NCI-H345 treated with DMSO at 0.1 percent for 48 hours (cell line): ENCODE results near the gene RPN2.

Experiments used
- DNase-seq: peaks from one replicate; lab custom pipeline; 2025; ENCODE audit not compliant: unreplicated experiment; lab: John Stamatoyannopoulos, UW

The RPN2 gene

DNA sequence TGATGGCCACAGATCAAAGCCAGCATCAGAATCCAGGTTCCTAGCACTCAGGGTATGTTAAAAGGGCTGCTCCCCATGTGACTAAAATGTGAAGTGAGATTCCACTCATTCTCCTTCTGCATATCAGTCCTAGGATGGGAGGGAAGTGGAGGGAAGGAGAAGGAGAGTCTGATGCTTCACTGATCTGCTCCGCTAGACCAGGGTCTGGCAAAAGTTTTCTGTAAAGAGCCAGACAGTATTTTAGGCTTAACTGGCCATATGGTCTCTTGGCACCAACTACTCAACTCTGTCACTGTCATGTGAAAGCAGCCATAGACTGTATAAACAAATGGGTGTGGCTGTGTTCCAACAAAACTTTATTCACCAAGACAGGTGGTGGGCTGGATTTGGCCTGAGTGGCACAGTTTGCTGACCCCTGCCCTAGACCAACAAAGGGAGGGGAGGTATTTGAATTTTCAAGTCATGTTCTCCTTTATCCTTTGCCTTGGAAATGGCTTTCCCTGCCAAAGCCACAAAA lies 59.9 kb downstream of the RPN2 start:
- no peak for DNase-seq

DNA sequence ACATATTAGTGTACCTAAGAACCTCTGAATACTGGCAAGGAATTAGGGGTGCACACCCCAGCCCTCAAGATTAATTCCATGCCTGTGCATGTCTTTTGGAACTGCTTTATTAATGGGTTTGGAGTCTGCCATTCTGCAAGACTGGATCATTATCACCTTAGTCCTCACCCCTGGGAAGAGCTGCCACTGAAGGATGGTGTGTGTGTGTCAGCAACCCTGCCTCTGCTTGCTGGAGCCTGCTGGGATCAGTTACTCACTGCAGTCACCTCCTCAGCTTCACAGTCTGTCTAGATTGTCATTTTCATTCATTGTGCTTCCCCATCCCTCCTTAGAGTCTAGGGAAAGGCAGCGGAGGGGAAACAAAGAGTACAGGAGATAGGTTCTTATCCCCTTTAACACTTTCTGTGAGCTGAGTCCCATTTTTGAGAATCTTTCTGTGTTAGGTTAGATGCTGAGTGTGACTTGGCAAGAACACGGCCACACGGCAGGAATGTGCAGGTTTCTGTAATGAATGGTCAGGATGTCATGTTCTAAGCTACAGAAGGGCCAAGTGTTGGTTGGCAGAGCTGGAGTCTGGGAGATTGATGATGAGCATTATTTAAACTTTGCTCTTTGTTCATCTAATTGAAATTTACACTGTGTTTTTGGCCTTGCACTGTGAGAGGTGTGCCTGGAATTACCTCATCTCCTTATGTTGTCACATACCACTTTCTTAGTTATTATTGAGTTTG lies 61.4 kb downstream of the RPN2 start:
- DNase-seq: no peak

DNA sequence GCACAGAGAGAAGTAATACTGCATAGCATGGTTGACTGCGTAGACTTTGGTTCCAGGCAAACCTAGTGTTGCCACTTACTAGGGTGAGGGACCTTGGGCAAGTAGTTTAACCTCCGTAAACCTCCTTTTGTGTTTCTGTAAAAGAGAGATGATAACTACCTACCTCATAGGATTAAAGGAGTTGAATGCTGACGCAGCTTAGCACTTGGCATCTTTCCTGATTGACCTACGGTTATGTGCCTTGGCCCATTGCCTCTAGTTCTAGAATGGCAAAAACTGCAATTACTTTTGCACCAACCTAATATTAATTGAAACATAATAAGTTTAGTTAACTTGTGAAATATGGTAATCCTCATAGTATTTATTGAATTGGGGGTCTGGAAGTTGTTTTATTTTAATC lies 63.4 kb downstream of the RPN2 start:
- DNase-seq: no peak

DNA sequence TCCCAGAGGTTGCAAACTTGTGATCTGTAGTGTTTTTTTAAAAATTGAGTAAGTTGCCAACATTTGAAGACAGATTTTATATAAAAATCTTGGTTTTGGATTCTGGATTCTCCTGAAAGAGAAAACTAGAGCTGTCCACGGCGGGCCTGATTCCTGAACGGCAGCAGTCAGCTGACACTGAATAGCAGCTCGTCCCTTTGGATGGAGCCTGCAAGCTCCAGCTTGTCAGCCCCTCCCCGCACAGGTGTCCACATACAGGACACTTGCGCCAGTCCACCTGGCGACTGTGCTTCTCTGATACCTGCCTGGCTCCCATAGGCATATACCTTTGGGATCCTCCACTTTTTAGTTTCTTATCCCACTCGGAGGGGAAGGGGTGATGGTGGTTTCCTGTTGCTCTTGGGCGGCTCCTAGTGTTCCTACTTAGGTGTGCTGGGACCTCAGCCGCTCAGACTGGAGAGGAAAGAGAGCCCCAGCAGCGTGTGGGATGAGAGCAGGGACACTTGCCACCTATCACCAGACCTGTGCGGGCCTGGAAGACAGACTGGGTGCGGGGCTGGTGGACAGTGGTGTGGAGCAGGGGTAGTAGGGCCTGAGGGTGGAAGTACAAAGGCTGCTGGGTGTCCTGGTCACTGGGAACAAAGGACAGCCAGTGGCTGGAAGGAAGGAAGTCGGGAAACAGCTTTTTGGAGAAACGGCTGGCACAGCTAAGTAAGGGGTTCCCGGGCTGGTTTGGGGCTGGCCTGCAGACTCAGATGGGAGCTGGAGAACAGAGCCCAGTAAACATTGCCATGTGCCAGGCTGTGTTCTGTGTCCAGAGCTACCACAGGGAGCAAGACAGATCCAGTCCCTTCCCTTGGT lies 64.2 kb downstream of the RPN2 start:
- DNase-seq: no peak

DNA sequence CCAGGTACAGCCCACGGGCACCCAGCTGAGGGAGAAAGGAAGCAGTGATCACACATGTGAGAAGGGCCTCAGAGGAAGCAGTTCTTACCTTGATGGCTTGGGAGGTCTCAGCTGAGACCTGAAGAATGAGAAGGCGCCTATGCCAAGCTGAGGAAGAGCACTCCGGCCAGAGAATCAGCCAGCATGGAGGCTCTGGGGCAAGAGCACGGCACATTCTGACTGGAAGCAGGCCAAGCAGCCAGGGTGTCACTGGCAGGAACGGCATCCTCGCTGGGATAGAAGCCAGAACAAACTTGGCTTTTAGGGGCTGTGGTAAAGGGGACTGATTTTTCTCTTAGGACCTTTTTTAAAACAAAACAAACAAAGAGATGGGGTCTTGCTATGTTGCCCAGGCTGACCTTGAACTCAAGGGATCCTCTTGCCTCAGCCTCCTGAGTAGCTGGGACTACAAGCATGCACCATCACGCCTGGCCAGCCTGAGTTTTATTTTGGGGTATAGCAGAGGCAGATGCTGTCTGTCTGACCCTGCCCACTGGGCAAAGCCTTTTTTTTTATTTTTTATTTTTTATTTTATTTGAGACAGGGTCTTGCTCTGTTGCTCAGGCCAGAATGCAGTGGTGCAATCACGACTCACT lies 64.9 kb downstream of the RPN2 start:
- no peak for DNase-seq

DNA sequence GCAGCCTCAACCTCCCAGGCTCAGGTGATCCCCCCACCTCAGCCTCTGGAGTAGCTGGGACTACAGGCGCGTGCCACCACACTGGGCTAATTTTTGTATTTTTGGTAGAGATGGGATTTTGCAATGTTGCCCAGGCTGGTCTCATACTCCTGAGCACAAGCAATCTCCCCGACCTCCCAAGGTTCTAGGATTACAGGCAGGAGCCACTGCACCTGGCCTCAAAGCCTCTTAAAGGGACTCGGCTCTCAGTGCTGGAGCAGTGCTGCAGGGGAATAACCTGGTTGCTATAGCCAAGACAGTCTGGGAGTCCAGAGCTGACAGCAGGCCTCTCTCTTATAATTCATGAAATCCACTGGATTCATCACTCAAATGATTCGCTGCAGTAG lies 65.4 kb downstream of the RPN2 start:
- DNase-seq: no peak

DNA sequence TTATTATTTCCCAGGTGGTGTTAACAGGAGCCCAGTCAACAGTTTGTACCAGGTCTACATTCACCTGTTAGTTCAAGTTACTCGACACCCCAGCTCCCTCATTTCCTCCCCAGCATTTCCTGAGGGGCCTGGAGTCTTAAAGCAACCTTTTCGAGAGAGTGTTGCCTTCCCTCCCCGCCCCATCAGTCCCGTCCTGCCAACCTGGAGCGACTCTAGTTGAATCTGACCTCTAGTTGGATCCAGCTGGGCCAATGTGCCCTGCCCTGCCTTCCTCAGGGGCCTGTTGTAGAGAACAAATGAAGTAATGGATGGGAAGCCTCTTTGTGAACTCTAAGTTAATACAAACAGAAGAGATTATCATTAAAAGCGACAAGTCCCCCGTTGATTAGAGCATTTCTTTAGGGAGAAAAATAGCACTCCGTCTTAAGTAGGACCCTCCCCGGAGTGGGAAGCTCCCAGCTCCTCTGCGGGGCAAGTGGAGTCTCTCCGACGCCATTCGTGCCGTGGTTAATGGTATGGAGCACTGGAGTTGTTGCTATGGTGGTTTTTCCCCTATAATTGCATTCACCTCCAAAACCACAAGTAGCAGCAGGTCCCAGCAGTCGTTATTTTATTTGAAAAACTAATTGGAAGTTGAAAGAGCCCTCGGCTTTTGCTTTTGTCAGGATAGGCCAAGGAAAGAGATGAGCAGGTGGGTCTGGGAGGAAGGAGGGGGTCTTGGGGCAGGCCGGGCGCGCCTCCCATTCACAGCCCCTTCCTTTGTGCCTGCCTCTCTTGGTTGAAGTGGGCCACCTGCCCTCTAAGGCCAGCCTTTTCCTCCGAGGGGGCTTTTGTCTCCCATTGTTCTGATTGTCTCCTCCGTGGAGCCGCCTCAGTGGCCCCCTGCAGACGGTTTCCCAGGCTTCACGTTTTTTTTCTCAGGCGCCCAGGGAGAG lies 66.4 kb downstream of the RPN2 start:
- DNase-seq: peak; percentile 99

DNA sequence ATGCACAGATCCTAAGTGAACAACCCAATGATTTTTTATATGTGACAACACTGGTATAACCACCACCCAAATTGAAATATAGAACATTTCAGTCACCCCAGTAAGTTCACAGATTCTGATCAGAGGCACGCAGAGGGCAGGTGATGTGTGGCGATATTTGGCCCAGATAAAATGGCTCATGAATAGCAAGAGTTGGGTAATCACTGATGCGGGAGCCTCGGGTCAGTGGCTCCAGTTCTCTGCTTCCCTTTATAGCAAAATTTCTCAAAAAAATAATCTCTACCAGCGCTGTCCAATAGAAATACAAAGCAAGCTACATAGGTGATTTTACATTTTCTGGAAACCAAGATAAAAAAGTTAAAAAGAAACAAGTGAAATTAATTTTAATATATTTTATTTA lies 67.6 kb downstream of the RPN2 start:
- DNase-seq: no peak

DNA sequence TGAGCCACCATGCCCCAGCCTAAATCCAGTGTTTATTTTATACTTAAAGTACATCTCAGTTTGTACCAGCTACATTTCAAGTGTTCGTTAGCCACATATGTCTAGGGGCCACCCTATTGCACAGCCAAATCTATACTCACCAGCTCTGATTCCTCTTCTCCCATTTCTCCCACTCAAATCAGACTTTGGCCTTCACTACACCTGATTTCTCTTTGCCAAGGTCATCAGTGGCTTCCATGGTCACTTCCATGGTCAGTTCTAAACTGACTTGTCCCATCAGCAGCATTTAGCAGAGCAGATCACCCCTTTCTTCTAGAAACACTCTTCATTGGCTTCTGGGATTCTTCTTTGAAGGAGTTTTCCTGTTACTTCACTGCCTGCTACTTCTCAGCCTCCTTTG lies 68.4 kb downstream of the RPN2 start:
- no peak for DNase-seq

DNA sequence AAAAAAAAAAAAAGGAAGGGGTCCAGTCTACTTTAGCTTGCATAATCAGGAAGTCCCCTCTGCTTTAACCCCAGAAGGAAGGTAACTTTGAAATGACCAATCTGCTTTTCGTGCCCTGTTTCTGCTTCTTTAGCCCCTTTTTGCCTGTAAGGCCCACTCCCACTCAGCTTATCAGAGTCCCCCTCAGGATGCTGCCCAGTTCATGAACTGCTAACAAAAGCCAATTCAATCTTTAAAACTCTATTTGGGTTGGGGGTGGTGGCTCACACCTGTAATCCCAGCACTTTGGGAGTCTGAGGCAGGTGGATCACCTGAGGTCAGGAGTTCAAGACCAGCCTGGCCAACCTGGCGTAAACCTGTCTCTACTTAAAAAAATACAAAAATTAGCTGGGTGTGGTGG lies 70.2 kb downstream of the RPN2 start:
- no peak for DNase-seq

DNA sequence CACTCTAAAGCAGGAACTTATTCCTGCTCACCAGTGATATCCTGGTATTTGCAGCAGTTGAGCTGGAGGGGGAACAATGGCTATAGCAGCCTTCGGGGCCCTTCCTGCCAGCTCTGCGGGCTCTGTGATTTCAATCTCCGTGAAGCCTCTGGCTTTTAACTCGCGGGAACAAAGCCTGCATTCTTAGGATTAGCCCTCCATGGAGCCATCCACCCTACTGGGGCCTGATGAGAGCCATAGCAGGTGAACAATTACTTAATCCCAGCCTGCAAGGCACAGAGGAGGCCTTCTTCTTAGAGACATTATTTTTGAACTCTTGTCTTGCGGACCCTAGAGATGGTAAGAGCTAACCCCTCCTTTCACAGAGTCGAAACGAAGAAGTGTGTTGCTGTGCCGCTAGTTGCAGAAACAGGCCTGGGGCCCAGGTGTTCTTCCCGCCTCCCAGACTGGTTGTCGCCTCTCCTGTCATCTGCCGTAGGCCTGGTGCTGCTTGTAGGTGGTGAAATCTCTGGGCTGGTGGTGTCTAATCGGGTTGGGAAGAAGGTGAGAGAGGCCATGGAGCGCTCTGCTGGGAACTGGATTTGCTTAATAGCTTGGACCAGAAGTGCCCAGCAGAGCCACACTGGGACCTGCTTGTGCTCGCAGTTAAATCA lies 72.8 kb downstream of the RPN2 start:
- DNase-seq: no peak

DNA sequence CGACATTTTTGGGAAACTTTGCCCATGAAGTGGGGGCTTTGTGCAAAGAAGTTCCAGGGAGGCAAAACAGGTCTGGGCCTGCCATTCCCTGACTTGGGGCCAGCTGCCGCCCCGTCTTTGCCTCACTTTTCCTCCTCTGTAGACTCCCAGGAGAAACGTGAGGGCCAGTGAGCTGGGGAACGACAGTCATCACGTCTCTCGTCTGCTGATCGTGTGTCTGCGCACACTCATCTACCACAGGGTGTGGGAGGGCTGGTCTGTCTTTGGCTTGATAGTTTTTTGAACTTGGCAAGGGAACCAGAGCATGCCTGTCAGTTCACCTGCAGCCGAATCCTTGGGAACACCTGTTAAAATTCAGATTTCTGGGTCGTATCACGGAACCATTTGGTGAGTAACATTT lies 74.0 kb downstream of the RPN2 start:
- DNase-seq: no peak

DNA sequence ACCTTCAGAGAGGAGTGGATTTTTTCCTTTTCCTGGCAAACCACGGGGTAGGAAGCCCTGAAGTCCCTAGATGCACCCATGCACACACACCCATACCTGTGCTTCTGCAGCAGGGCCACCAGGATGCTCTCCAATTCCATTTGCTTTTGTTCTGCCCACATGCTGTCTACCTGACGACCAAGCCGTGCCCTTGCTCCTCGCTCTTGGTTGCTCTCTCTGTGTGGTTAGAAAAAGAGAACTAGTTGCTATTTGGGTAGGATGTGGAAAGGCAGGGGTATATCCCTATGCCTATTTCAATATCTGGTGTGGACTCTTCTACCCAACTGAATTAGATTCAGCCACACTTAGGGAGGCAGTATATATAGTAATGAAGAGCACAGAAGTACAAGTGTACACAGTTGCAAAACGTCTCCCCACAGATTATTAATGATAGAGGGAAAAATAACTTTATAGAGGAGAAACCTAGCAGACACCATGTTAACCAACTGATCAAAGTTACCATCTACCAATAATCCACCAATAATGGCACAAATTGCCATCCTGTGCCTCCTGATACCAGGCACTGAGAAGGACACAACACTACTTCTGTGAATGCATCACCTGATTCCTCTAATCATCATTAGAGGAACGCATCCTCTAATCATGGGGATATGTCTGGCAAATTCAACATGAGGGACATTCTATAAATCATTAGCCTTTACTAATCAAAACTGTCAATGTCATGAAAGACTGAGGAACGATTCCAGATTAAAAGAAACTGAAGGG lies 75.2 kb downstream of the RPN2 start:
- DNase-seq: no peak

DNA sequence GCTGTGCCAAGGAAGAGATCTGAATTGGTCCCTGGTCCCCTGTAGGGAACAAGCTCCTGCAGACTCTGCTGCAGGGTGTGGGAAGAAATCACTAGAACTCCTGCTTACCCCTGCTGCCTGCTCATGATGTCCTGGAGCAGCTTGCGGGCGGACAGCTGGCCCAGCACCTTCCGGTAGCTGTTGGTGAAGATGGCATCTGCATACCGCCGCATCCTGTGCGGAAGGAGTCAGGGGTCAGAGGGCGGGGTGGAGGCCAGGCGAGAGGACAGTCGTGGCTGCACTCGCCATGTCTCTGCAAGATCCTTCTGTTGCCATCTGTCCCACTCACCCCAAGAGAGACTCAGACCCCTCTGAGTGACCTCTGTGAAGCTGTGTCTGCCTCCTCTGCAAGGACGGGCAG lies 77.2 kb downstream of the RPN2 start:
- no peak for DNase-seq

DNA sequence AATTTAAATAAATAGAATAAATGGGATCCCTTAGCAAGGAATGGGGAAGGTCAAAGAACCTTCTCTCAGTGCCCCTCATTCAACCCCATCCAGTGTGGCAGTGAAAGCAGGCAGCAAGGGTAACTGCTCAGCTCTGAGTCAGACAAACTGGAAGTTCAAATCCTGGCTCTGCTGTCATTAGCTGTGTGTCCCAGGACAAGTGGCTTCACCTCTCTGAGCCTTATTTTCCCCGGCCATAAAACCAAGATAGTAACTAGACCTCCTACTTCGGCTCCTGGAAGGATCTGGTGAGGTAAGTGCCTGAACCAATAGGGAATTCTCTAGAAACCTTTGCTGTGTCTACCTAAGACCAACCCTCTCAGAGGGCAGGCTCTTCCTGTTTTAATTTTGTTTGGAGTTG lies 78.4 kb downstream of the RPN2 start:
- no peak for DNase-seq

DNA sequence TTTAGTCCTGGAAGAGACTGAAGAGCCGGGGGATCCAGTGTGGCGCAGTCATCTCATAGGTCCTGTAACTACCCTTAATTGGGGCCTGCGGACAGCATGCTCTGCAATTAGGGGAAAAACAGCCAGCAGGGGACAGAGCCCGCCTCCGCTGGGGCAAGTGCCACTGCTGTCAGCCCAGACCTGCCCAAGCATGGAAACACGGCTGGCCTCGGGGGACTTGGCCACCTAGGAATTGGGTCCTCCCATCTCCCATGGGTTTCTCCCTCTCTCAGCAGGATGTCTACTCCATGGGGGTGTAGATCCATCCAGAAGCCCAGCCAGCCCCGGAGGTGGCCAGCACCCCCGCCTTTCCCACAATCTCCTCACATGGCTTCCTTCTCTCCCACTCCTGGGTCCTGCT lies 78.9 kb downstream of the RPN2 start:
- no peak for DNase-seq

DNA sequence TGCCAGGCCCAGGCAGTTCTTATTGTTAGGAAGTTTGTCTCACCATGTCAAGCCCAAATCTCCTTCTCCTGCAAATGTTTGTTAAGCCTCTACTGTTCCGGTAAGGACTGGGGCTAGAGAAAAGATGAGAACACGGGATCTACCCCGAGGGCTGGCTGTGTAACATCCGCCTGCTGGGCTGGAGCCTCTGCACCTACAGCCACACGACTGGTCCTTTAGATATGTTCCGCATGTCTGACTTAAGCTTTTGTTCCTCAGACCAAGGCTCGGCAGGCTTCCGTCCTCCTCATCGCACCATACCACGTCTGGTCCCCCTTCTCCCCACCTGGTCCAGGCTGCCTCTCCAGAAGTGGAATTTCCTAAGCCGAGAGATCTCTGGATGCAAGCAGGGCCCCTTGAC lies 79.9 kb downstream of the RPN2 start:
- peak; percentile 75 for DNase-seq

DNA sequence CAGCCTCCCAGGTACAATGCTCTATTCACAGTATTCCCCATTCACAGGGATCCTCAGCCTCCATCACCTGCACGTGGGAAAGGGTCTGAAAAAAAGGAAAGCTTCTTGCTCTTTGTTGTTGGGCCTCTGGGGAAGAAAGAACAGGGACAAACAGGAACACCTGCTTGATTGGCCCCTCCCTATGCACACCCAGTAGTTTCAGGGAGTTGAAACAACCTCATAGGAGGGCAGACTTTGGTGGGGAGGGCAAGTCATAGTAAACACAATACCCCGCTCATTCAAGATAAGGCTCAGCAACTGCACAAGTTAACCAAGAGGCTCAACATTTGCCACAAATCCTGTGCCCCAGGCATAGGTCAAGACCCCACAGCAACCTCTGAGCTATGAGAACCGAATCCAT lies 80.7 kb downstream of the RPN2 start:
- DNase-seq: peak; percentile 83

DNA sequence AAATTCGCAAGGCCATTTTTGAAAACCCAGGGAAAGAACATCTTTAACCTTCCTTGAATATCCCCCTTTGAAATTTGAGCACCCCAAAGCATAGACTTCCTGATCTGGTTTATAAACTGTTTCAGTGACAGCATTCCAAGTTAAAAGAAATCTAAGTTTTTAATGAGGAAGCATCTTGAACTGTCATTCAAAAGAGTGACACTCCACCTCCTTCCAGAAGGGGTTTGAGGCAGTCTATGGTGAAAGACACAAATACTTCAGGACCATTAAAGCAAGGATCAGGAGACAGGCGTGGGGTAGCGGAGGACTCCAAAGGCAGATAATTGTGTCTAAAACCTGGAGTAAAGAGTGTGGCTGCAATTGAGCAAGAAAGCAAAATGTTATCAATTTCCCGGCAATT lies 81.8 kb downstream of the RPN2 start:
- no peak for DNase-seq

DNA sequence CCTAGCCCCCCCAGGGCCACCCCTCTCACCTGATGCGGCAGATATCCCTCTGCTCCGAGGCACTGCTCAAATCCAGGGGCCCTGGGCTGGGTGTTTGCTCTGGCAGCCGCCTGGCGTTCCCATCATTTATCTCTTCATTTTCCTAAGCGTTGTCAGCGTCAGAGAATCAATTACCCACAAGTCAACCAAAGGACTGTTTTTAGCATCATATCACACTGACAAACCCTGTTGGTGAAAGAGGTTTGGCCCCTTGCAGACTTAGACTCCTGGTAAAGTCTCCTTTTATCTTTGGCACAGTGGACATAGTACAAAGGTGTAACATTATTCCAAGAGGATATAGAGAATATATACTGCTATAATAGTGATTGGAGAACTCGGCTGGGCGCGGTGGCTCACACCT lies 82.6 kb downstream of the RPN2 start, which contains the start of gene GHRH:
Gene GHRH, minus strand, starts transcription at position 101 of the 400 bp plus-strand sequence. CDS start 4,925 bp downstream, outside the sequence.
- DNase-seq: no peak
